Stimulated activated CD4-positive, alpha-beta T cell treated with anti-CD3 and anti-CD28 coated beads, Interleukin-4, amount 100 ng/mL, for 24 hours (primary cell): ENCODE results near the gene LMOD1.
"Not testable (repeated sequence)": the region's sequence is repeated elsewhere in the genome, so short reads cannot be mapped to it uniquely, and the experiment has no call there.

Experiments
- DNase-seq: peaks from one replicate; pipeline ENCODE4 v3.0.0-alpha.2; 2020

LMOD1 gene

DNA sequence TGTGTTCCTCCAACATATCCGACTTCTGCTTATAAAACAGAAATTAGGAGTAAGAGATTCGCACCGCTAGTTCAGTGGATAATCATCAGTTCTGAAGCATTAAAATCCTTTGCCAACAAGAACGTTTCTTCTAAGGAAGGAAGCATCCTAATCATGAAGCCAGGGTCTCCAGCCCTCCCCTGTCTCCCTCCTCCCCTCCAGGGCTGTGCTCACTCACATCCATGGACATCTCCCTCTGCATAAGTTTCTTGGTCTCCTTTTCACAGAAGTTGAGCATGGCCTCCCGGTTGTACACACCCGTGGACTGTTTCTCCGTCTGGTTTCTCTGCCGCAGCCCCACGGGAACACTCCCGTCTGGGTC is 505 bp downstream of the LMOD1 start:
- no peak for DNase-seq

- DNase-seq: no peak
Measured at GRCh38 chr1:201945157-201945556, 1.2 kb downstream of the LMOD1 start.

DNA sequence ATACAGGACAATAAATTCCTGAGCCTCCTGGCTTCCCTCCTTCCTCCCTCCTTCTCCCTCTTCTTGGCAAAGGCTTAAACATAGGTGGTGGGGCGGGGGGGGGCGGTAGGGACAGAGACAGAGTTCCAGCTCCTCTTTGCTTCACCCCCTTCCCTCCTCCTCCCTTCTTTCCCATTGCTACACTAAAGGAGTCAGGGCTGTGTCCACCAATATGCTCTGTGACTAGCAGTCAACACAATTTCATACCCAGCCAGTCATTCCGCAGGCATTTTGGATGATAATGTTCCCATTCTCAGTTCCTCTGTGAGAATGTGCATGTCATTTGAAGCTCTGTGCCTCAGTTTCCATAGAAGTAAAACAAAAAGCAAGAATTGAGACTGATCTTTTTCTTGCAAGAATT is 1.7 kb downstream of the LMOD1 start:
- no peak for DNase-seq

- no peak for DNase-seq
Measured at GRCh38 chr1:201944002-201944401, 2.3 kb downstream of the LMOD1 start.

DNA sequence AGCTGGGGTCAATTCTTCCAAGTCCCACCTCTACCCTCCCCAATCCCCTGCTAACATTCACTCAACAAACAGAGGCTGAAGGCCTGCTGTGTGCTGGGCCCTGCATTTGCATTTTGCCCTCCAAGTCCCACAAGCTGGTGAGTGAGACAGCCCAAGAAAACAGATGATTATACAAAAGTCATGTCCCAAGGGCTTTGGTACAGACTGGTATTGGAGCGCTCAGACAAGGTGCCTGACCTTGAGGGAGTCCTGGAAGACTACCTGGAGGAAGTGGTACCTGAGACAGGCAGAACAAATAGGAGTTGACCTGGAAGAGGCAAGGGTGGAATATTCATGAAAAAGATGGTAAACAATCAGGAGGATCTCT is 4.2 kb downstream of the LMOD1 start:
- no peak for DNase-seq

GRCh38 chr1:201941420-201942128 is 4.8 kb downstream of the LMOD1 start:
- DNase-seq: no peak

DNA sequence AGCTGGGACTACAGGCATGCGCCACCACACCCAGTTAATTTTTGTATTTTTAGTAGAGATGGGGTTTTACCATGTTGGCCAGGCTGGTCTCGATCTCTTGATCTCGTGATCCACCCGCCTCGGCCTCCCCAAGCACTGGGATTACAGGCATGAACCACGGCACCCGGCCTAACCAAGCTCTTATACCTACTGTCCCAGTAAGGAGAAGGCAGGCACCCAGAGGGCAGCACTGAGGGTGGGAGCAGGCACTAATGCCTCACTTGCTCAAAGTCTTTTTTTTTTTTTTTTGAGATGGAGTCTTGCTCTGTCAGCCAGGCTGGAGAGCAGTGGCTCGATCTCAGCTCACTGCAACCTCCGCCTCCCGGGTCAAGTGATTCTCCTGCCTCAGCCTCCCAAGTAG is 6.0 kb downstream of the LMOD1 start:
- DNase-seq: not testable (repeated sequence)

GRCh38 chr1:201939574-201939973 is 6.8 kb downstream of the LMOD1 start:
- no peak for DNase-seq

GRCh38 chr1:201939148-201939547 is 7.2 kb downstream of the LMOD1 start:
- no peak for DNase-seq

- DNase-seq: no peak
Measured at GRCh38 chr1:201938440-201939035, 7.8 kb downstream of the LMOD1 start.

DNA sequence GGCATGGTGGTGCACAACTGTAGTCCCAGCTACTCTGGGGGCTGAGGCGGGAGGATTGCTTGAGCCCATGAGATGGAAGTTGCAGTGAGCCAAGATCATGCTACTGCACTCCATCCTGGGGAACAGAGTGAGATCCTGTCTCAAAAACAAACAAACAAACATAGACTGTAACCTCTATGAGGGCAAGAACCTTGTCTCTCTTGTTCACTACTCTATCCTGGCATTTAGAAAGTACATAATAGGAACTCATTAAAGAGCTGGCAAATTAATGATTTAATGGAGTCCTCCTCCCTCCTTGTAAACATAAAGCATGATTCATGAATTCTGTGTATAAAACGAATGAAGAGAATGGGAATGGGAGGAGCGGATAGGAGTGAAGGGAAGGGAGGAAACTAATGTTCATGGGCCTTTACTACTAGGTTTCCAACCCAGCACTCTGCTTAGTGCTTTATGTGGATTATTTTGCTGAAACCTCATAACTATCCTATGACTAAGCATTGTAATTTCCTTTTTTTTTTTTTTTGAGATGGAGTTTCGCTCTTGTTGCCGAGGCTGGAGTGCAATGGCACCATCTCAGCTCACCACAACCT is 8.6 kb downstream of the LMOD1 start:
- DNase-seq: no peak

- DNase-seq: no peak
Measured at GRCh38 chr1:201933840-201934430, 12.4 kb downstream of the LMOD1 start.

- DNase-seq: no peak
Measured at GRCh38 chr1:201930803-201931202, 15.5 kb downstream of the LMOD1 start.

DNA sequence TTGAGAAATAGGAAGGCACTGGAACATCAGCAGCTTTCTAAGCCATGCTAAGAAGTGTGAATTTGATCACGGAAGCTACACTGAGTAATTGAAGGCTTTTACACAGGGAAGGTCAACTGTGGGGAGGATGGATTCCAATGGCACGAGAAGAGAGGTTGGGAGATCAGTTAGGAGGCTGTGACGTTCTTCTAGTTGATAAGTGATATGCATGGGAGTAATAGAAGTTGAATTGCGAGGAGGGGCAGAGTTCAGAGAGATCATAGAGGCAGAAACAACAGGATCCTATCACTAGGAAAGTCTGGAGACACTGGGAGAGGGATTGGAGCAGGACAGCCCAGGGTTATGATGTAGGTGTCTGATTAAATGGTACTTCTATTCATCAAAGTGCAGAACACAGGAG is 16.2 kb downstream of the LMOD1 start:
- DNase-seq: no peak

GRCh38 chr1:201928266-201928665 is 18.1 kb downstream of the LMOD1 start:
- DNase-seq: no peak

GRCh38 chr1:201925981-201926645 is 20.2 kb downstream of the LMOD1 start:
- no peak for DNase-seq

GRCh38 chr1:201925301-201925567 is 21.1 kb downstream of the LMOD1 start:
- DNase-seq: no peak

GRCh38 chr1:201921952-201922558 is 24.3 kb downstream of the LMOD1 start:
- no peak for DNase-seq

- DNase-seq: no peak
Measured at GRCh38 chr1:201918343-201918742, 28.0 kb downstream of the LMOD1 start.

DNA sequence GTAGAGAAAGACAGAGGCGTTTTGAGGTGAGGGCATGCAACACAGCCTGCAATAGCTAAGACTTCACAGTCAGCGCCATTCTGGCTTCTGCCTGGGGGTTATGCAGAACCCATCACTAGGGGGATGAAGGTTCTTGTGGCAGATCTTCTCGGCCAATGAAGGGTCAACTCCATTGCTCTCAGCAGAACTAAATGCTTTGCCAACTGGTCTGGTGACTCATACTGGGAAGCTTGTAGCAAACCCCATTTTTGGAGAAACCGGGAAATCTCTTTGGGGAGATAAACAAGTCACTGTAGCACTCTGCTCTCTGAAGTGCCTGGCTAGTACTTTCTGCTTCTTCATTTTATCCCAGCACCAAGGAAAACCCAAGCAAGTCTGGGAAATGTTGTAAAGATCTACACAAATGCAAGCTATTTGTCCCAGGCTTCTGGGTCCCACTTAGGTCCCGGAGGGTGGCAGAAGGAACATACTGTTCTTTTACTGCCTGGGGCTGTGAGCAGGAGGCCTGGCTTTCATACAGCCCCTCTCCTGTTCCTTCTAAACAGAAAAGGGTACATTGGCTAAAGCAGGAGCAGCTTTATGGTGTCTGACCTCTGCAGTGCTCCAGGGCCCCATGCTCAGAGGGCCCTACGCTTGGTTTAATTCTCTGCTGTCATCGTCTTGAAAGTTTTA is 28.9 kb downstream of the LMOD1 start:
- DNase-seq: no peak

DNA sequence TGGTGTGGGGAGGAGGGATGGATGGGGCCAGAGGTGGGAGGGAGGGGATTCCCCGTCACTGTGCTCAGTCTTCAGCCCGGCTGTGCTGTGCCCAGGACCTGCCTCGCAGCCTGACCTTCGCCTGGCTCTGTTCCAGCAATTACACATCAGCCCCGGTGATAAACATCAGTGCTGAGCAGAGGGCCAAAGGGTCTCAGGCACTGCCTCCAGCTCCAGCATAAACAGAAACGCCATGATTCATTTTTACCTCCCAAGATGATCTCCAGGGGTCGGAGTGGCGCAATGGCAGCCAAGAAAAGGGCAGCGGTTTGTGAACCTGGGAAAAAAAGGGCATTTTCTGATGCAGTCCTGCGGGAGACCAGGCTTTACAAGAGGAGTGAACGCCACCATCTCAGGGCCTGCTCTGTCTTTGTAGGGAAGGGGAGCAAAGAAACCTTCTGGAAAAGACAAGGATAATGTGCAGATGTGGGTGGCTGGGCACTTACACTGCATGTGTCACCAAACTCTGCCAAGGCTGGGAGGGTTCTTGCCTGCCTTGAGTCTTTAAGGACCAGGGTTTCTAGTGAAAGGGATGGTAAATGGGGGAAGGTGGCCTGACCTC is 29.6 kb downstream of the LMOD1 start:
- DNase-seq: no peak

DNA sequence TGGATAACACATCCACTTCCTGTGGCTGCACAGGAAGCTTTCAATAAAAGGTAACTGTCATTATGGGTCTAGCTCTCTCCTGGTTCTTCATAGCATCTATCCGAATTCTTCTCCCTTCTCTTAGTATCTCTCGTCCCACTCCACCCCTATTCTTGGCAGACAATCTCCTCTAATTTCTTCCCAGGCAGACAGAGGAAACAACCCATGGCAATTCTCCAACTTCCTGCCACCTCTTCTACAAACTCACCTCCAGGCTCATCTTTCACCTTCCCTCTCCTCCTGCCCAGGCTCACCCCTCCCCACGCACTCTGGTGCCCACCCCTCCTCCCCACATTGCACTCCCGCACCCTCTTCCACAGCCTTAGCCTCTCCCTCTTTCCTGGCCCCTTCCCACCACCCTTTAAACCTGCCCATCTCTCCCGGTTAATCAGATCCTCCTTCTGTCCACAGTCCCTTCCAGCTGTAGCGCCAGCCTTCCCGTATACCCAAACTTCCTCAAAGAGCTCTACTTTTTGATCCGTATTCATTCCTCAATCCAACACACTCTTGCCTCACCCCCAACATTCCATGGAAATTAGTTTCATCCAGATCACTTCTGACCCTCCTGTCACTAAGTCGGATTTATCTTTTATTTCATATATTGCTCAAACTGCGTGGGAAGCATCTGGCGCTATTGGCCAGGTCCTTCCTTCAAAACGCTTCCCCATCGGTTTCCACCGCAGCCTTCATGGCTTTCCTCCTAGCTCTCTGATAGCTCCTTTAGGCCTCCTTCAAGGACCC is 31.7 kb downstream of the LMOD1 start:
- DNase-seq: no peak
